Forelimb muscle (tissue), 1 donor: ENCODE results near the gene KIFC3. TPM values are rescaled to one million over a fixed set of nuclear protein-coding genes. Genes with fewer than 3 reads are reported as not detected.
"Not testable (repeated sequence)": the region's sequence is repeated elsewhere in the genome, so short reads cannot be mapped to it uniquely, and the experiment has no call there.

Experiments
- DNase-seq: peaks from one replicate; pipeline ENCODE4 v3.0.0-alpha.2; 2013; ENCODE audit warnings: low read depth
- polyA plus RNA-seq: library from polyadenylated mRNA; unstranded; fragments of 120-200 nt; gene quantifications from one replicate; pipeline ENCODE4 v1.2.1, GENCODE V29; 2013; ENCODE audit not compliant: insufficient read length

The KIFC3 gene
- polyA plus RNA-seq, 1 donor: 15.2 TPM

DNA sequence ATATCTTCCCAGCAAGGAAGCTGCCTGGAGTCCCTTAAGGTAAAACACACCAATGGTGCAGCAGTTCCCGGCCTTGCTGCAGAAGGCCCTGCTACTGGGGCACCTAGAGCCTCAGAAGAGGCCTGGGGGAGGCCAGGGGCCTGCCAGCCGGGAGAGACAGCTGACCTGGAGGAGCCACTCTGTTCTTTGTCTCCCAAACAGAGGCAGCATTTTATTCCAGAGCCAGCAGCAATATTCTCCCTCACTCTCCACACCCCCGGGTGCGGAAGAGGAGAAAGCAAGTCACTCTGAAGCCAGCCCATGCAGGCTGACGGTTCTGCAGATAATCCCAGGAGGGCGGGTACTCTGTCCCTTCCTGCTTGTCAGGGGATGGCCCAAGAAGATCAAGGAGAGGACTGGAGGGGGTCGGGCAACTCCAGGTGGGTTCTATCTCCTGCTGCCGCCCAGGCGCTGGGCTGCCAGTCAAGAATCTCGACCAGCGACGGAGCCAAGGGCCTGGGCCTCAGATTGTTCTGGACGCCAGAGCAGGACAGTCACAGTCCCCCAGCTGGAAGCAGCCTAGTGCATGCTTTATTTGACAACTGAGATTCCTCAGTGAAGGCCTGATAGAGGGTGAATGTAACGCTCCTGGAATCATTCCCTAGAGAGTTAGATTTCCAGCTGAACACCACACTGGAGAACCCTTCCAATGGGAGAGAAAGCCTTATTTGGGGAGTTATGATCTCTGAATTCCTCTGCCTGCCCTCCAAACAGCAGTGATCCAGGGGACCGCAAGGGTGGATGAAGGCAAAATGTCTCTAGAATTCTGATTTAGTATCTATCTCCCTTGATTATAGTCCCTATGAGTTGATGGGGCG lies 1.1 kb upstream of the KIFC3 start:
- no peak for DNase-seq

DNA sequence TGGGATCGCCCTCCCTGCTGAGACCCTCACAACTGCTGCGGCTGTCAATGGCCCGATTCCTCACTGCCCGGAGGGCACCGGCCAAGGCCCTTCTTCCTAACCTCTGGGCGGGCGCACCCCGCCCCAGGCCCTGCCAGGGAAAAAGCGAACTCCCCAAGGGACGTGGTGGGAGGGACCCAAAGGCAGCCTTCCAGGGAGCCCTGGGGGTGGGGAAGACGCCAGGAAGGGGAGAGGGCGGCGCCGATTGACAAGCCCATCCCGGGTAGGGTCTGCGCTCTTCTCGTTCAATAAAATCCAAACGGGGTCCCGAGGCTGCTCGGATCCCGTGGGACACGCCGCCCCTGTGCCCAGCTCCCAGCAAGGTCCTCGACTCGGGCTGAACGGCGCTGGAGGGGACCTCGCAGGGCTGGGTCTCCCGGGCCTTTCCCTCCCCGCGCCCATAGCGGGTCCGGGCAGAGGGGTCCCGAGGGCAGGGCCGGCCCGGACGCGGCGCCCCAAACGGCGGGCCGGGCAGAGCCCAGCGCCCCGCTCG lies 416 bp downstream of the KIFC3 start:
- DNase-seq: no peak

DNA sequence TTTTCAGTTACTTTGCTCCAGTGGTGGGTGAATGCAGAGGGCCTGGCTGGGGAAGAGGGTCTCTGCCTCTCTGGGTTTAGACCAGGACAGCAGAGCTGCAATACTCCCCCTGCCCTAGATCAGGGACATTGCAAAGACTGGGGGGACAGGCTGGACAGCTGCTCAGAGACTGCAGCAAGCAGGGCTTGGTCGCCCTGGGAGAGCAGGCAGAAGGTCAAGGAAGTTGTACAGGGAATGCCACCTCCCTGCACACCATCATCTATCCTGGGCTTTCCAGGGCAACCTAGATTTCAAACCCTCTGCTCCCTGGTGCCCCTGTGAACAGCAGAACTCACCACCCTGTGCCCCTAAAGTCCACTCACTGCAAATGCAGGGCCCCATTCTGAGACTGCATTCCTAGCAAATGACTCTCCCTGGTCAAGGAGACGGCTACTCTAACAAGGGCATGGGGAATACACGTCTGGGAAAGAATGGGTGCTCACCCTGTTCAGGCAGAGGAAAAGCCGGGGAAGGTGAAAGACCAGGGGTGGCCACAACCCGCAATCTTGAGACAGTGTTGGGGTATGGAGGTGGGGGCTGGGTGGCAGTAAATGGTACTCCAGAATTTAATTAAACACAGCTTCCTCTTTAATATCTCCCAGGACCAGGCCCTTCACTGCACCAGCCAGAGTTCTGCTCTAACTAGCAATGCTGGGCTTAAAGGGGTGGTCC lies 1.0 kb downstream of the KIFC3 start:
- no peak for DNase-seq

DNA sequence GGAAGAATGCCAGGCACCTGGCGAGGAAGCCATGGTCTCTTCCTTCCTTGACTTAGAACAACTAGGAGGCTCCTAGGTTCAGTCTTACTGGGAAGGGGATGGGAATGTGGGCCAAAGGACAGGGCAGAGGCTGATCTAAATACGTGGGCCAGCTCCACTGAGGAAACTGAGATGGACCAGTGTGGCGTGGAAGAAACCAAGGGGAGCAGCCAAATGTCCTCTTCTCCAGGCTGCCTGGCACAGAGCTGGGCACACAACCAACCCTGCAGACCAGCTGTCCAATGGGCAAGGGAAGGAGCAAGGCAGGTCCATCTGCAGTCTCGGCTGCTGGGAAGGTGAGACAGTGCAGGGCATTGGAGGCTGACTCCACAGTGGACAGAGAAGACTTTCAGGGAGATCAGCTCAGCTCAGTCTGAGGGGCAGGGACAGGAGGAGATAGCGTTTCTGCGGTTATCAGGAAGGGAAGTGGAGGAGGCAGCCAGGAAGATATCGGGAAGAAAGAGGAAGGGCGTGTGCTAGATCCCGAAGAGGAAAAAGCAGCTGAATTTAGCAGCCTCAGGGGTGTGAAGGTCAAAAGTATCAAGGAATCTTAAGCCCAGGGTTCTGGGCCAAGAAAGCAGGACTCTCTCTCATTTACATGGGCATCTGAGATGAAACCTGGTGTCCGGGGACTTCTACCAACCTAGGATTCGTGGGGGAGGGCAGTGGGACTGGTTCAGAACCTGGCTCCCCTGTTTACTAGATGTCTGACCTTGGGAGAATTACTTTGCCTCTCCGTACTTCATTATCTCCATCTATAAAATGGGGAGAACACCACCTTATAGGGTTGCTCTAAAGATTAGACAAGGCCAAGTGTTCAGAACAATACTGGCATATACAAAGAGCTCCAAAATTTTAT lies 1.8 kb downstream of the KIFC3 start:
- DNase-seq: no peak

DNA sequence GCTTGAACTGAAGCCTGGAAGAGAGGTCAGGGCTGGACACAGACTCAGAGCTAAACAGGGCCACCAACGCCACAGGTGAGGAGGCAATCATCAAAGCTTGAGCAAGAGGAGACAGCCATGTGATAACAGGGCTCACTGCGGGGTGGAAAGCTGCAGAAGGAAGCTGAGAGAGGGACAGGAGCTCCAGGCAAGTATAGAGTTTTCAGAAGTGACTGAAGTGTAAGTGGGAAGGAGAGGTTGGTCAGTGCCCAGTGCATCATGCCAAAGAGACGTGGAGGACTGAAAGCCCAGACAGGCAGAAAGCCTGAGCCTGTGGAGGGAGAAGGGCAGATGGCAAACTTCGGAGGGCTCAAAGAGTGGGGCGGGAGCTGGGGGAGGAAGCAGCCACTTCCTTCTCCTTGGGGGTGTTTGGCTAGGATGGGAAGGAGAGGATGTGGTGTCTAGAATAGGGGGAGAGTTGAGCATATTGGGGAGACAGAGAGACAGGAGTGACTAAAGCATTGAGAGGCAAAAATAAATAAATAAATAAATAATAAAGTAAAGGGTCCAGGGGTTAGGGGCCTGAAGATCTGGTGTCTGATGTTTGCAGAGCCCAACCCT lies 2.6 kb downstream of the KIFC3 start:
- DNase-seq: no peak

DNA sequence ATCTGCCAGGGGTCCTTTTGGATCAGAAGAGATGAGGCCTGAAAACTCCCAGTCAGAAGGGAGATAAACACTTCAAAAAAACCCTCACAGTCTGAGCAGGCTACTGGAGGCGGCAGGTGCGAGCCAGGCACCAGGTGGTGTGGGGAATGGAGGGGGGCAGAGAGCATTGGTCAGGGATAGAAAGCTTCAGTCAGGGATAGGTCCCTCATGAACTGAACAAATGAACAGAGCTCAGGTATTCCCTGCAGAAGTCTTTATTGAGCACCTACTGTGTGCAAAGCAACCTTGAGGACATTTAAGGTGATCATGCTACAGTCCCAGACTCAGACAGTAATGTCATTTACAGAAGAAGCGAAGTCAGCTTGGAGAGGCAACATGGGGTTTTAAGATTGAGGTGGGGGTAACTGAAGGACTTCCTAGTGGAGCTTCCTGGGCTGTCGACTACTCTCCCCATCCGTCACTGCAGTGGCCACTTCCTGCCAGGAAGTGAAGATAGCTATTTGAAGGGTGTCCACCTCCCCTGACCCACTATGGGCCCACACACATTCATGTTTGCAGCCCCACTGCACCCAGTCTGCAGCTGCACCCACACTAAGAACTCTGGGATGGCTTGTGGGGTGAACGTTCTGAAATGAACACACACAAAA lies 3.2 kb downstream of the KIFC3 start:
- no peak for DNase-seq

DNA sequence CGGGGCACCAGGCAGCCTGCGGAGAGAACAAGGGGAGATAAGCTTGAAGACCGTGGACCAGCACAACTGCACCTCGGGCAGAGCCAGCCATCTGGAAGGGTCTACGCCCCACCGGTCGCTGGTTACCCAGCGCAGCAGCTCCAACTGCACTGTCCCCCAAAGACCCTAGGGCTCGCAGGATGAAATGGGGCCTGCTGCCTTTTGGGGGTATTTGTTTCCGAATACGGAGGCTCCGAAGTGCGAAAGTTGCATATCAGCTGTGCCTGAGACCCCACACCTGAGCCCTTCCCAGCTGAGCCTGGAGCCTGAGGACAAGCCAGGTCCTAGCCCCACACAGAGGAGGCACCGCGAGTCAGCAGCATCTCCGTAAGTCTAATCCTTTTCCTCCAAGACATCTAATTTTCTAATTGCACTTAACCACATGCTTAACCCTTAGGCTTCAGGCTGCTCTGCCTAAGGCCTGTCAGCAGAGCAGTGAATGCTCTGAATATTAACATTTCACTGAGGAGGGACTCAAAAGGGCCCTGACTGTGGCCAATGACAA lies 4.0 kb downstream of the KIFC3 start:
- no peak for DNase-seq

DNA sequence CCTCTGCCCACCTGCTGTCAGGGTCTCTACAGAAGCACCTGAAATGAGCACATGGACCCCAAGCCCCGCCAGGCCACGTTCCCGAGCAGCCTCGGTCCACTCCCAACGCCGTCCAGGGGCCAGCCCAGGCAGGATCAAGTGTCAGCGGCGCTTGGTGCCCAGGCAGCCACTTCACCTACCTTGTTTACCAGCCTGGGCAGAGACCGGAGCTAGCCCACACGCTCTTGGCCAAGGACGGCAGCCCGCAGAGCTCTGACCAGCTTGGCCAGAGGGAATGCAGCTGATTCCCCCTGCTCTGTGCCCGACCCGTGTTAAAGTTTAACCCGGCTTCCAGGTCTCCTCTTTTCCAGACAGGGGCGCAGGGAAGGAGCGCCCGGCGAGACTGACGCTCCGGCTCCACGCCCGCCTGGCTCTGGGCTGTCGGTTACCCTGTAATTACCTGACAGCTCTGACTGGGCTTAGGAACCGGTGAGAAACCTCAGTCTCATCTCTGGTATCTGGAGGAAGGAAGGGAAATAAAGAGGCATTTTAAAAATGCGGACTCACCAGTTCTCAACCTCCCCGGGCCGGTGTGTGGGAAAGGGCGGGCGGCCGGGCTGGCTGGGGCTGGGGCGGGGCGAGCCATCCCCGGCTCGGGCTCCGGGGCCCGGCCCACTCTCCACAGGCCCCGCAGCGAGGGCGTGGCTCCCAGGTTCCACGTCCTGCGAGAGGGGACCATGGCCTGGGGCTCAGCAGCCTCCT lies 4.6 kb downstream of the KIFC3 start:
- DNase-seq: no peak

DNA sequence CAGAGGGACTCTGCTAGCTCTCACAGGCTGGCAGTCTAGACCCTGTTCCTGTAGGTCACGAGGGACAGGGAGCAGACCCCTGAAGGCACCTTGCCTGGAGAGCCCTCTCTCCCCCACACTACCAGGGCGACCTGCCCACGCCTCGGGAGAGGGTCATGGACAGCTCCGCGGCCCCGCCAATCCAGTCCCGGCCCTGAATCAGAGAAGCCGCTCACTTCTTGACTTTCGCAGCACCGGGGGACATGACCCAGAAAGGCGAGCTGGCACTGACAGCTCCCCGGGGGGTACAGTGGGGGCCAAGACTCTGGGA lies 5.1 kb downstream of the KIFC3 start:
- DNase-seq: no peak

DNA sequence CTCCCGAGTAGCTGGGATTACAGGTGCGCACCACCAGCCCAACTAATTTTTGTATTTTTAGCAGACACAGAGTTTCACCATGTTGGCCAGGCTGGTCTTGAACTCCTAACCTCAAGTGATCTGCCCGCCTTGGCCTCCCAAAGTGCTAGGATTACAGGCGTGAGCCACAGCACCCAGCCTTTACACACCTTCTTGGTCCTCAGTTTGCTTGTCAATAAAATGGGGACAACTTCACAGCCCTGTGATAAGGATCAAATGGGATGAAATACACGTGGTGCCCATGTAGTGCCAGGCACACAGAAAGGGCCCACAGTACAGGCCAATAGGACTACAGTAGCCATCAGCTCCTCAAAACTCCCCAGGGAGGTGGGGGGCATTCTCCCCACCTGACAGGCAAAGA lies 6.3 kb downstream of the KIFC3 start:
- DNase-seq: not testable (repeated sequence)

DNA sequence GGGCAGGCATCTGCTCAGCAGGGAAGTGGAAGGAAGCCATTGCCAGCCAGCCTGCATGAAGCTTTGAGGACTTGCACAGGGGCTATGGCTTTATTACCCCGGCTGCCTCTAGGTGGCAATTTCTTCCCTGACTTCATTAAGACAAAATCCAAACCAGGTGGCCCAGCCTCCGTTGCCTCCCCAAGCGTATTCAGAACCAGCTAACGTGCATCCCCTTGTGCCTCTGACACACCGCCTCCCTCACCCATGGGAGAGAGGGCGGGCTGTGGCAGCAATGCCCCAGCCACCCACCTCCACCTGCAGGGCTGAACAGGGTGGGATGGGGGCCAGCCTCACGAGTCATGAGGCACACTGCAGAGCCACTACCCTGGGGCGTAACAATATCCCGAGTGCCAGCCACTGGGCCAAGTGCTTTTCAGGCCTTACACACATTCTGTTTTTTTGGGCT lies 6.8 kb downstream of the KIFC3 start:
- no peak for DNase-seq

DNA sequence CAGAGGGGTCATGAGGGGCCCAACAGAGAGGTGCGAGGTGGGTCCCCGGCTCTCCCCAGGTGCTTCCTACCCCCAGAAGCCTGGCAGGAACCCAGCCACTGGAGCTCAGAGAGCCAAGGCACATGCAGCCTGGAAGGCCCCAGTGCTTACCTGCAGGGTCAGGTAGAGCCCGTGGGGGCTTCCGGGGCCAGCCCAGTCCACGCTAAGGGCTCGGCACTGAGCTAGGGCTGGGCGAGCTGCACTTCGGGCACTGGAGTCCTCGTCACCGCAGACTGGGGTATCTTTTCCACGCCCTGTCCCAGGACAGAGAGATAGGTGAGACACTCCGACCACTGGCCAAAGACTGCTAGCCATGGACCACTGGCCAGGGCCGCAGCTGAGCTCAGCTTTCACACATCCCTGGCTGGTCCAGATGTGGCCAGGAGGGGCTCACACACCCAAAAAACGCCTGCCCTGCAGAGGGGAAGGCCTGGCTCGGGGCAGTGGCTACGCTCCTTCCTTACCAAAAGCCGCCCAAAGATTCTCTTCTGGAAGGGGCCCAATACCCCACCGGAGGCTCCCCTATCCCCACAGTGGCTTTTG lies 7.4 kb downstream of the KIFC3 start:
- DNase-seq: no peak

DNA sequence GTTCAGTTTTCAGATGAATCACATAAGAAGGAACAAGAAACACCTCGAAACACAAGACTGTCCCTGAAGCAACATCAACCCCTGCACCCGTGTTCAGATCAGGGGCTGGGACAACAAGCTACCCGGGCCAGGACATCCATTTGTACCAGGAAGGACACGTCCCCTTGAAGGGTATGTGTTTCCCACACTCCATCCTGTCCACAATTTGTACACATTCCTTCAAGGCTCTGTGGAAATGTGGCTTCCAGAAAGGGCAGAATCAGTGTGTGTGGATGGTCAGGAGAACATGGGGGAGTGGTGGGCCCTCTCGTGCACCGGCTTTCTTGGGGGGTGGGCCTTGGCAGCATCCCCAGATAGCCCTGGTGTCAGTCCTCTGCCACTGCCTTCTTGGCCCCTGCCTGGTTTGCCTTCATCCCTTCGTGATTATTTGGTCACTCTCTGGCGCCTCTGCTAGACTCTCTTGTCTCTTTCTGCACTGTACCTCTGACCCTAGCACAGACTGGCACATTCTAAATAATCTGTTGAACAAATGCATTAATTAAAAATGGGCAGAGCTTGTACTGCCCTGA lies 10.3 kb downstream of the KIFC3 start:
- no peak for DNase-seq

DNA sequence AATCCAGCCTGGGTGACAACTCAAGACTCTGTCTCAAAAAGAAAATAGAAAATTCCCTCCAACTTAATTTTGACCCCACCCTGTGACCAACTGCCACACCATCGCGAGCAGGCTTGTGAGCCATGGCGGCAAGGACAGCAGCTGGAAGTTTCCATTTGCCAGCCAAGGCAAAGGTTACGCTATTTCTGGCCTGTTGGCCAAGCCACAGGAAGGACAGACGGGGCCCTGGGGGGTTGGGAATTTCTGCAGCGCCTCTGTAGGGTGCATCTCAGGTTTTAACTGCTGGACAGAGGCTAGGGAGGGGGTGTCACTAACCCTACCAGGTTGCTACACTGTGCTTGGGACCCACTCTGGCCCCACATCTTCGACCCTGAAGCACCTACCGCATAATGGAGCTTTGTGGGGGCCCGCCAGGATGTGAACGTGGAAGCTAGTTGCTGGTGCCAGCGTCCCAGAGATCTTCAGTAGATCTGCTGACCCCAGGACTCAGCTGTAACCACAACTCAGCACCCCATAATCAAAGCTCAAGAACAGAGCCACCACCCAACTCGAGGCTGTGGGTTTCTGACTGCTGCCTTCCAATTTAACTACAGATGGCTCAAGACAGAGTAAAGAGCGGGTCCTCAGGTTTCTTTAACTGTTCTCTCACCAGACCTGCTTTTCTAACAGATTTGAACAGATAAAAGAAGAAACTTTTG lies 10.9 kb downstream of the KIFC3 start:
- no peak for DNase-seq

DNA sequence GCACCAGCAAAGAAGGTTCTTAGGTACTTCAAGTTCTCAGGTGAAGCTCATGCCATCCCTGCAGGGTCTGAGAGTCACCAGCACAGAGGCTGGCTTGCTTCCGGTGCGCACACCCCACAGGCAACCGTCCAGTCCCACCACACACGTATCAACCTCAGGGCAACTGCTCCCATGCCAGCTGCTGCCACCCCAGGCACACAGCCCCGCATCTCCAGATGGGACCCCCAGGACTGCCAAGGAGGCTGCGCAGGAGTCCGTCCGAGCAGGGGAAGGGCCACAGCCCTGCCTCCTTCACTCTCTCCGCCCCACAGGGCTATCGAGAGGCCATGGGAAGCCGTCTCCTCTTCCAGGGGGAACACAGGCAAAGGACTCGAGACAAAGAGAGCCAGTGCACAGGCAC lies 13.3 kb downstream of the KIFC3 start:
- no peak for DNase-seq

DNA sequence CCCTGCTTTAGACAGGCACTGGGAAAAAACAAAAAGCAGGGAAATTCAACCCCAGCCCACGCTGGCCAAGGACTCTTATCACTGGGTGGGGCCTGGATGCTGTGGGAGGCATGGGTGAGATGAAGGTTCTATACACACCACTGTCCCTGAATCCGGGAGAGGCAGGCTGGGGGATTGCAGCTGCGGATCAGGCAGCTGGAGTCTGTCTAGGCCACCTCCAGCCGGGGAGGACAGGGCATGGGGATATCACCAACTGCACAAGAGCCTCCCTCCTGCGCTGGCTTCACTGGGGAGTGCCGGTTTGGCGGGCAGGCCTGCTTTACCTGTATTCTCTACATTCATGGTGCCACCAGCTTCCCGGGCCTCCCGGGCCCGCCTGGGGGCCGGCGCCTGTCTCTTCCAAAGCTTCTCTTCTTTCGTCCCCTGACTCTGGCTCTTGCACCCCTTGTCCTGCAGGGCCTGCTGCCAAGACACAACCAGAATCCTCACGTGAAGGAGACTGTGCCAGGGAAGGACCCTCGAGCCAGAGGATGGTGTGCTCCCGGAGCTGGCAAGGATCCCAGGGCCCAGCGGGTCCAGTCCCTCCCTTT lies 13.9 kb downstream of the KIFC3 start:
- no peak for DNase-seq

DNA sequence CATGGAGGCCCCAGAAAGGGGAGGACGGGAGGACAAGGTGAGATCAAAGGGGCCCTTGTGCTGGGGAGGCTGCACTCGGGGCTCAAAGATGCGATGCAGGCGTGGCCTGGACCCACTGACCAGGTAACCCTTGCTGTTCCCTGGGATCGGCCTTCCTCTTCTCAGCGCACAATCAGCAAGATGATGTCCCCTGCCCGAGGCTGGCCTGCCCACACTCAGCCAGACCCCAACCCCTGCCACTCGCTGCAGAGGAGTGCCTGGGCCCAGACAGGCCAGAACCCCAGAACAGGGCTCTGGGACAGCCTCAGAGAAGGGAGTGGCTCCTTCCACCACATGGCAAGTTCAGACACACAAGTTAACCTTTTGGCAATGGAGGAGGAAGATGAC lies 14.8 kb downstream of the KIFC3 start:
- DNase-seq: no peak
